ENCODE data around the gene BTBD9. TPM values are rescaled to one million over a fixed set of nuclear protein-coding genes. Genes with fewer than 3 reads are reported as not detected.

BTBD9 gene
- total RNA-seq, 1 donor: 25.3 TPM

- no peak overlapping the region for H2AFZ ChIP-seq (ENCODE audit: low read length)
- no peaks in the 10 kb centered on the region for H3K4me1 ChIP-seq (ENCODE audit: insufficient read depth, low read length)
- no peak for TF ChIP-seq CTCF (IDR thresholded peaks at IDR 0.05; ENCODE audit: extremely low read depth, low read depth, low read length)
- H3K9me3 ChIP-seq (ENCODE audit: low read depth, low read length): no peaks in the 10 kb centered on the region
- no peaks in the 10 kb centered on the region for H3K79me2 ChIP-seq (ENCODE audit: insufficient read depth, low read length)
- no peak overlapping the region for H3K27ac ChIP-seq (ENCODE audit: low read depth, low read length)
- no peaks in the 10 kb centered on the region for H4K20me1 ChIP-seq (ENCODE audit: insufficient read depth, low read length)
- no peak overlapping the region for H3K4me2 ChIP-seq (ENCODE audit: insufficient read depth, low read length)
- DNase-seq (ENCODE audit: insufficient read length, low spot score, missing footprints): no peak
- no peaks in the 10 kb centered on the region for H3K36me3 ChIP-seq (ENCODE audit: insufficient read depth, low read length)
- H3K4me3 ChIP-seq (ENCODE audit: insufficient read depth, low read length): no peak overlapping the region
- H3K27me3 ChIP-seq (ENCODE audit: insufficient read depth, low read length): no peaks in the 10 kb centered on the region
These were observed 96.7 kb downstream of the BTBD9 start for GRCh38 chr6:38543022-38543421.

- Histone ChIP-seq H3K9me3 (ENCODE audit: low read depth, low read length) (no peaks in the 10 kb centered on the region), H4K20me1 (ENCODE audit: insufficient read depth, low read length) (no peaks in the 10 kb centered on the region), H3K4me1 (ENCODE audit: insufficient read depth, low read length) (no peaks in the 10 kb centered on the region), H3K4me2 (ENCODE audit: insufficient read depth, low read length) (no peak overlapping the region), H3K79me2 (ENCODE audit: insufficient read depth, low read length) (no peaks in the 10 kb centered on the region), H3K27ac (ENCODE audit: low read depth, low read length) (no peak overlapping the region), H2AFZ (ENCODE audit: low read length) (no peak overlapping the region), H3K27me3 (ENCODE audit: insufficient read depth, low read length) (no peaks in the 10 kb centered on the region), H3K4me3 (ENCODE audit: insufficient read depth, low read length) (no peak overlapping the region), H3K36me3 (ENCODE audit: insufficient read depth, low read length) (no peaks in the 10 kb centered on the region)
- no peak for DNase-seq (ENCODE audit: insufficient read length, low spot score, missing footprints)
- no peak for TF ChIP-seq CTCF (IDR thresholded peaks at IDR 0.05; ENCODE audit: extremely low read depth, low read depth, low read length)
These were observed 97.7 kb downstream of the BTBD9 start for GRCh38 chr6:38542031-38542430.

- TF ChIP-seq CTCF (IDR thresholded peaks at IDR 0.05; ENCODE audit: extremely low read depth, low read depth, low read length): no peak
- DNase-seq (ENCODE audit: insufficient read length, low spot score, missing footprints): no peak
- Histone ChIP-seq H3K79me2 (ENCODE audit: insufficient read depth, low read length) (no peaks in the 10 kb centered on the region), H2AFZ (ENCODE audit: low read length) (no peak overlapping the region), H3K4me1 (ENCODE audit: insufficient read depth, low read length) (no peaks in the 10 kb centered on the region), H4K20me1 (ENCODE audit: insufficient read depth, low read length) (peaks cover 8% of the 10 kb centered on the region), H3K27me3 (ENCODE audit: insufficient read depth, low read length) (no peaks in the 10 kb centered on the region), H3K36me3 (ENCODE audit: insufficient read depth, low read length) (no peaks in the 10 kb centered on the region), H3K27ac (ENCODE audit: low read depth, low read length) (no peak overlapping the region), H3K4me3 (ENCODE audit: insufficient read depth, low read length) (no peak overlapping the region), H3K4me2 (ENCODE audit: insufficient read depth, low read length) (no peak overlapping the region), H3K9me3 (ENCODE audit: low read depth, low read length) (no peaks in the 10 kb centered on the region)
These were observed 106.7 kb downstream of the BTBD9 start for GRCh38 chr6:38533064-38533463.

GRCh38 chr6:38531134-38531533 is 108.6 kb downstream of the BTBD9 start:
- Histone ChIP-seq H3K27me3 (ENCODE audit: insufficient read depth, low read length) (no peaks in the 10 kb centered on the region), H4K20me1 (ENCODE audit: insufficient read depth, low read length) (peaks cover 9% of the 10 kb centered on the region), H3K4me1 (ENCODE audit: insufficient read depth, low read length) (no peaks in the 10 kb centered on the region), H3K4me2 (ENCODE audit: insufficient read depth, low read length) (no peak overlapping the region), H3K9me3 (ENCODE audit: low read depth, low read length) (peaks cover 3% of the 10 kb centered on the region), H2AFZ (ENCODE audit: low read length) (no peak overlapping the region), H3K79me2 (ENCODE audit: insufficient read depth, low read length) (no peaks in the 10 kb centered on the region), H3K36me3 (ENCODE audit: insufficient read depth, low read length) (no peaks in the 10 kb centered on the region), H3K27ac (ENCODE audit: low read depth, low read length) (no peak overlapping the region), H3K4me3 (ENCODE audit: insufficient read depth, low read length) (no peak overlapping the region)
- TF ChIP-seq CTCF (IDR thresholded peaks at IDR 0.05; ENCODE audit: extremely low read depth, low read depth, low read length): no peak
- DNase-seq (ENCODE audit: insufficient read length, low spot score, missing footprints): no peak

Data from osteoblast (primary cell).